Measurements from ENCODE around the gene COX7C.

The COX7C gene

GRCh38 chr5:86665984-86666760 is 48.4 kb downstream of the COX7C start:
- DNase-seq, result peak; percentile 6

GRCh38 chr5:86666981-86667380 is 49.2 kb downstream of the COX7C start:
- no peak for DNase-seq

All from activated naive CD4-positive, alpha-beta T cell treated with Interleukin-2 at 50 U/mL for 16 hours (primary cell).